ENCODE data around the gene LRRC71. TPM values are rescaled to one million over a fixed set of nuclear protein-coding genes. Genes with fewer than 3 reads are reported as not detected.

LRRC71 gene
- total and polyA plus RNA-seq, 2 of the 13 experiments (the other 11 are each of a cell fraction or from before 2014, with no cell fraction given): not detected

DNA sequence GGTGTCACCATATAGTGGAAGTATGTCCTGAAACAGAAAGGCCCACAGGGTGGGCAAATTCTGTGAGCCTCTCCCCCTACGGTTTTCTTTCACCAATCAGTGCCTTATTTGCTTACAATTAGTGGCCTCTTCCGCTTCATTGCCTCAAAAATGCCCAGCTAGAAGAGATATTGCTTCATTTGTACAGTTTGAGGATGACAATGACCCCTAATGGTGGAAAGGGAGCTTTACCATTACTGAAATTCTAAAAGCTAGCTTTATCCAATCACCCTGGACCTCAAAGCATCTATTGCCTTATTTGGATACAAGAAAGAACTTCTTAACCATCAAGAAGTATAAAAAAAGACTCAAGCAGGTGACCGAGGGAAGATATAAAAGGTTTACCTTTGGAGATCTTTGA lies 49.6 kb downstream of the LRRC71 start:
- no peak for TF ChIP-seq ESRRA (CRISPR knock-in tag; IDR thresholded peaks at IDR 0.05; ENCODE audit: low read depth)
- TF ChIP-seq SRF (IDR thresholded peaks at IDR 0.05; ENCODE audit: low read depth, low read length): peak; percentile 25; the same call in 1 of the 2 replicates
- Histone ChIP-seq H2AFZ (ENCODE audit: low read length) (no peak overlapping the region), H3K79me2 (ENCODE audit: insufficient read depth, low read length) (no peaks in the 10 kb centered on the region), H4K20me1 (ENCODE audit: insufficient read depth, low read length) (no peaks in the 10 kb centered on the region), H3K27me3 (ENCODE audit: control insufficient read depth in 1 of 2, insufficient read depth in 2 of 2, low read length in 2 of 2) (no peaks in the 10 kb centered on the region), H3K4me2 (ENCODE audit: low read depth, low read length) (no peak overlapping the region), H3K4me1 (ENCODE audit: insufficient read depth, low read length) (no peaks in the 10 kb centered on the region), H3K9ac (ENCODE audit: insufficient read depth, low read depth, low read length) (no peak overlapping the region), H3K9me3 (ENCODE audit: low read length) (no peaks in the 10 kb centered on the region), H3K36me3 (replicated peaks in 1 of 2; ENCODE audit: control insufficient read depth in 1 of 2, insufficient read depth in 2 of 2, low read length in 2 of 2) (peaks cover 6 to 66% of the 10 kb centered on the region in 2 experiments; a peak in 4 of 5 replicates), H3K27ac (ENCODE audit: extremely low read length, insufficient read depth, low read length) (no peak overlapping the region), H3K4me3 (replicated peaks in 1 of 3; ENCODE audit: insufficient read depth in 1 of 3, low read depth in 2 of 3, low read length in 3 of 3) (no peak overlapping the region)
- no peak for DNase-seq (ENCODE audit: low spot score)
- ChIA-PET POLR2A (no interaction called here), CTCF (ENCODE audit: low intra/inter-chr PET ratio, low total read pairs) (no interaction called here)
- 87% methylated on average over 3 of the region's 3 CpGs for WGBS (ENCODE audit: low lambda C conversion rate)
- no TSS peak for BruUV-seq (replicated peaks)
- in situ Hi-C loops (cut with HindIII; ENCODE audit: extremely low pct_ligation_motif_present, low pct_unique_long_range_greater_than_20kb): no loop called here
- no peak for ATAC-seq
- no peak for FAIRE-seq
- intact Hi-C loops (cut with micrococcal nuclease; ENCODE audit: unreplicated experiment): no loop called here

DNA sequence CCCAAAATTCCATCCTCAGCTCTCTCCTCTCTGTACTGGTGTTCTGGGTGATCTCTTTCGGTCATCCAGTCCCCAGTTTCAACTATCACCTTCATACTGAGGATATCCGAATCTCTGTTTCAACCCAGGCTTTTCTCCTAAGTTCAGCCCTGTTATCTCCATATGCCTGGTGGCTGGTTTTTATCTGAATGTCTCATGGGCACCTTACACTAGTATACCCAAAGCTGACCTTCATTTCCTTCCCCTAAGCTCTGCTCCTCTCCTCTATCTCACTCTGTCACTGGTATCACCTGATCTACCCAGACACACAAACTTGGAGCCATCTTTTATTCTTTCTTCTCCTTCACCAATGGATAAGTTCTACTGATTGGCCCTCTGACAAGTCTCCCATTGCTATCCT lies 53.0 kb downstream of the LRRC71 start:
- ATAC-seq: no peak
- Histone ChIP-seq H3K4me3 (replicated peaks in 1 of 3; ENCODE audit: insufficient read depth in 1 of 3, low read depth in 2 of 3, low read length in 3 of 3) (no peak overlapping the region), H3K79me2 (ENCODE audit: insufficient read depth, low read length) (no peaks in the 10 kb centered on the region), H2AFZ (ENCODE audit: low read length) (no peak overlapping the region), H3K4me1 (ENCODE audit: insufficient read depth, low read length) (no peaks in the 10 kb centered on the region), H3K36me3 (replicated peaks in 1 of 2; ENCODE audit: control insufficient read depth in 1 of 2, insufficient read depth in 2 of 2, low read length in 2 of 2) (peaks cover 10 to 73% of the 10 kb centered on the region in 2 experiments), H4K20me1 (ENCODE audit: insufficient read depth, low read length) (no peaks in the 10 kb centered on the region), H3K9ac (ENCODE audit: insufficient read depth, low read depth, low read length) (no peak overlapping the region), H3K27ac (ENCODE audit: extremely low read length, insufficient read depth, low read length) (no peak overlapping the region), H3K4me2 (ENCODE audit: low read depth, low read length) (no peak overlapping the region), H3K27me3 (ENCODE audit: control insufficient read depth in 1 of 2, insufficient read depth in 2 of 2, low read length in 2 of 2) (no peaks in the 10 kb centered on the region), H3K9me3 (ENCODE audit: low read length) (no peaks in the 10 kb centered on the region)
- in situ Hi-C loops (cut with HindIII; ENCODE audit: extremely low pct_ligation_motif_present, low pct_unique_long_range_greater_than_20kb): no loop called here
- FAIRE-seq: no peak
- intact Hi-C loops (cut with micrococcal nuclease; ENCODE audit: unreplicated experiment): no loop called here
- 96% methylated on average over 2 of the region's 2 CpGs for WGBS (ENCODE audit: low lambda C conversion rate)
- TF ChIP-seq, protein P1, sequence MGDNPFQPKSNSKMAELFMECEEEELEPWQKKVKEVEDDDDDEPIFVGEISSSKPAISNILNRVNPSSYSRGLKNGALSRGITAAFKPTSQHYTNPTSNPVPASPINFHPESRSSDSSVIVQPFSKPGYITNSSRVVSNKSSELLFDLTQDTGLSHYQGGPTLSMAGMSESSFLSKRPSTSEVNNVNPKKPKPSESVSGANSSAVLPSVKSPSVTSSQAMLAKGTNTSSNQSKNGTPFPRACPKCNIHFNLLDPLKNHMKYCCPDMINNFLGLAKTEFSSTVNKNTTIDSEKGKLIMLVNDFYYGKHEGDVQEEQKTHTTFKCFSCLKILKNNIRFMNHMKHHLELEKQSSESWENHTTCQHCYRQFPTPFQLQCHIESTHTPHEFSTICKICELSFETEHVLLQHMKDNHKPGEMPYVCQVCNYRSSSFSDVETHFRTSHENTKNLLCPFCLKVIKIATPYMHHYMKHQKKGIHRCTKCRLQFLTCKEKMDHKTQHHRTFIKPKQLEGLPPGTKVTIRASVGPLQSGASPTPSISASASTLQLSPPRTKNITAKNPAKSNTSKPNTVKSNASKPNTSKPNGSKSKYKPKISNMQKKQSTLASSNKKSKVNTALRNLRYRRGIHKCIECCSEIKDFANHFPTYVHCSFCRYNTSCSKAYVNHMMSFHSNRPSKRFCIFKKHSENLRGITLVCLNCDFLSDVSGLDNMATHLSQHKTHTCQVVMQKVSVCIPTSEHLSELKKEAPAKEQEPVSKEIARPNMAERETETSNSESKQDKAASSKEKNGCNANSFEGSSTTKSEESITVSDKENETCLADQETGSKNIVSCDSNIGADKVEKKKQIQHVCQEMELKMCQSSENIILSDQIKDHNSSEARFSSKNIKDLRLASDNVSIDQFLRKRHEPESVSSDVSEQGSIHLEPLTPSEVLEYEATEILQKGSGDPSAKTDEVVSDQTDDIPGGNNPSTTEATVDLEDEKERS (CRISPR knock-in tag; IDR thresholded peaks at IDR 0.05): no peak
- no peak for TF ChIP-seq NR2C2 (CRISPR knock-in tag; IDR thresholded peaks at IDR 0.05; ENCODE audit: borderline replicate concordance)
- DNase-seq (ENCODE audit: low spot score): no peak
- no TSS peak for BruUV-seq (replicated peaks)
- ChIA-PET POLR2A (no interaction called here), CTCF (ENCODE audit: low intra/inter-chr PET ratio, low total read pairs) (no interaction called here)

All from HepG2 (cell line).